ENCODE measurements around the gene C9orf72. TPM values are rescaled to one million over a fixed set of nuclear protein-coding genes. Genes with fewer than 3 reads are reported as not detected.

The C9orf72 gene
- total and polyA plus RNA-seq, 2 of the 8 experiments (the other 6 are each of a cell fraction or from before 2014, with no cell fraction given), result 7.2 to 17.5 TPM

DNA sequence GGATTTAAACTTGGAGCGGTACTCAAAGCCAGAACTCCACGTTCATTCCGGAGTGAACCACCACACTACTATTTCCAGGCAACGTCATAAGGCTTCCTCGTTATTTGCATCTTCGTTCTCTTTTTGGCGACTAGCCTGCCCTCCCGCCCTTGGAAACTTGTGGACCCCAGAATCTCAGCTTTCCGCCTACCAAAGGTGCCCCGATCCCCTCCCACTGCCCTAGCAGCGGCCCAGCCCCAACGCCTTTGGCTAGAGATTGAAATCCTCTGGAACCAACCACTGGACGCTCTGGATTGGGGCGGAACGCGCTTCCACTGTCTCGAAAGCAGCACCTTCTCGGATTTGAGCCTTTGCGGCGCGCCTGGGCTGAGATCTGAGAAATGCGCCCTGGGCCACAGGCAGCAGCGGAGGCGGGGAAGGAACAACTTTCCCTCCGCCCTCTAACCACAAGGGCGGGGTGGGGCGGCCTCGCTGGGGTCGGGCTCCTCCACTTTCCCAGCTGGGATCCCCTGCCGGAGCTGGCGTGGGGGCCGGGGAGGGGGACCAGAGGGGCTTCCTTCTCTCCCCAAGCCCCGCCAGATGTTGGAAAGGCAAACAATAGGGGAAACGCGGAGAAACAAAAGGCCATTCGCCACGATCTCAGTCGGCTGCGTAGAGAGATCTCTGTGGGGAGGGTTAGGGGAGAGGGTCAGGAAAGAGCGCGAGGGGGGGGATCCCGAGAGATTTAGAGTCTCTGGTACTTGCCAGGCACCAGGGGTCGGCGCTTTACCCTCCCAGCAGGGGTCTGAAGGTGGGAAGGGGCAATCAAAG, 45.0 kb downstream of the C9orf72 start (continued):
- no peak for TF ChIP-seq RFX5 (IDR thresholded peaks at IDR 0.05; ENCODE audit: borderline replicate concordance, low read depth, low read length)
- TF ChIP-seq EZH2 (IDR thresholded peaks at IDR 0.05; ENCODE audit: low read depth, low read length, severe bottlenecking), result peak; percentile 7
- TF ChIP-seq TEAD4 (IDR thresholded peaks at IDR 0.05; ENCODE audit: low read depth, low read length), result no peak; the same call in 1 of the 2 replicates
- TF ChIP-seq HDAC6 (IDR thresholded peaks at IDR 0.05; ENCODE audit: low read depth, low read length), result no peak
- TF ChIP-seq POLR2AphosphoS5 (IDR thresholded peaks at IDR 0.05; ENCODE audit: low read depth, low read length), result no peak
- no peak for TF ChIP-seq HDAC2 (IDR thresholded peaks at IDR 0.05; ENCODE audit: borderline replicate concordance in 1 of 2, low read depth in 2 of 2, low read length in 2 of 2)
- no peak for TF ChIP-seq PHF8 (conservative IDR thresholded peaks at IDR 0.05; ENCODE audit: low read depth, low read length)
- TF ChIP-seq TAF7 (optimal IDR thresholded peaks at IDR 0.05; ENCODE audit: borderline replicate concordance, low read depth, low read length), result no peak
- TF ChIP-seq CHD2 (IDR thresholded peaks at IDR 0.05; ENCODE audit: low read length), result no peak
